GM12875 (cell line): ENCODE data around the gene USP7.

ENCODE experiments used
- H3K4me3 ChIP-seq: one replicate; pipeline ENCODE4 v1.5.1; 2011; ENCODE audit warnings: low read depth, low read length, control low read depth
- TF ChIP-seq, protein P1 (sequence below): IDR thresholded peaks from 2 replicates; pipeline ENCODE4 v1.5.1; 2011; ENCODE audit warnings: low read depth, mild to moderate bottlenecking, control low read depth, inconsistent platforms, low read length, moderate library complexity, borderline replicate concordance; ENCODE audit not compliant: insufficient read depth

Gene USP7

GRCh38 chr16:8934601-8935000 is 29.1 kb downstream of the USP7 start:
- TF ChIP-seq, protein P1, sequence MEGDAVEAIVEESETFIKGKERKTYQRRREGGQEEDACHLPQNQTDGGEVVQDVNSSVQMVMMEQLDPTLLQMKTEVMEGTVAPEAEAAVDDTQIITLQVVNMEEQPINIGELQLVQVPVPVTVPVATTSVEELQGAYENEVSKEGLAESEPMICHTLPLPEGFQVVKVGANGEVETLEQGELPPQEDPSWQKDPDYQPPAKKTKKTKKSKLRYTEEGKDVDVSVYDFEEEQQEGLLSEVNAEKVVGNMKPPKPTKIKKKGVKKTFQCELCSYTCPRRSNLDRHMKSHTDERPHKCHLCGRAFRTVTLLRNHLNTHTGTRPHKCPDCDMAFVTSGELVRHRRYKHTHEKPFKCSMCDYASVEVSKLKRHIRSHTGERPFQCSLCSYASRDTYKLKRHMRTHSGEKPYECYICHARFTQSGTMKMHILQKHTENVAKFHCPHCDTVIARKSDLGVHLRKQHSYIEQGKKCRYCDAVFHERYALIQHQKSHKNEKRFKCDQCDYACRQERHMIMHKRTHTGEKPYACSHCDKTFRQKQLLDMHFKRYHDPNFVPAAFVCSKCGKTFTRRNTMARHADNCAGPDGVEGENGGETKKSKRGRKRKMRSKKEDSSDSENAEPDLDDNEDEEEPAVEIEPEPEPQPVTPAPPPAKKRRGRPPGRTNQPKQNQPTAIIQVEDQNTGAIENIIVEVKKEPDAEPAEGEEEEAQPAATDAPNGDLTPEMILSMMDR = no peak
- no peak overlapping the region for H3K4me3 ChIP-seq

- H3K4me3 ChIP-seq = no peak overlapping the region
- TF ChIP-seq, protein P1 = no peak
These were observed 31.8 kb downstream of the USP7 start for GRCh38 chr16:8931859-8932258.

GRCh38 chr16:8929086-8929748 is 34.5 kb downstream of the USP7 start:
- H3K4me3 ChIP-seq = no peak overlapping the region
- TF ChIP-seq, protein P1 = no peak

- TF ChIP-seq, protein P1 = no peak
- no peak overlapping the region for H3K4me3 ChIP-seq
These were observed 35.2 kb downstream of the USP7 start for GRCh38 chr16:8928467-8928957.

DNA sequence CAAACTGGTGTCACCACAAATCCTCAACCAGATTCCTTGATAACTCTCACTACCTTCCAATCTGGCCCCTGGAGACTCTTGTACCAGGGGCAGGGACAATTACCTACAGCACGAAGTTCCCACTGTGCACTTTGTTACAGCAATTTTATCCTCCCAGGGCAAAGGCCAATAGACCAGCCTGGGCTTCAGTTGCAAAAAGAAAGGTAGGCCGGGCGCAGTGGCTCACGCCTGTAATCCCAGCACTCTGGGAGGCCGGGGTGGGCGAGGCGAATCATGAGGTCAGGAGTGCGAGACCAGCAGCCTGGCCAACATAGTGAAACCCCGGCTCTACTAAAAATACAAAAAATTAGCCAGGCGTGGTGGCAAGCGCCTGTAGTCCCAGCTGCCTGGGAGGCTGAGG is 36.9 kb downstream of the USP7 start:
- TF ChIP-seq, protein P1 = no peak
- no peak overlapping the region for H3K4me3 ChIP-seq

DNA sequence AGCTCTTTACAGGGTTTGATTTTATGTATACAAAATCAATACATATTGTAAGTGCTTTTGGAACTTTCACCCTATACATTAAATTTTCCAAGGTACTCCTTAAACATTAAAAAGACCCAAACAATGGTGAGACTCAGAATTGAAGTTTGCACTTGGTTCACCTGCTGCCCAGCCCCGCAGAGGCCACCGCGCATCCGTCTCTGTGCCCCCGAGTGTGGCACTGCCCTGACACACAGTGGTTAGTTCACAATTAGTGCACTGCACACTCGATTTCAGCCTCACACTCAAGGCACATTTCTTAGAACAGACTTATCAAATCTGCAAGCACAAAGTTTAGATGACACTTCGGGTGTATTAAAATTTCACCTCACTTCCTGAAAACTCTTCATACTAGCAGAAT is 38.3 kb downstream of the USP7 start:
- H3K4me3 ChIP-seq = no peak overlapping the region
- TF ChIP-seq, protein P1 = no peak

DNA sequence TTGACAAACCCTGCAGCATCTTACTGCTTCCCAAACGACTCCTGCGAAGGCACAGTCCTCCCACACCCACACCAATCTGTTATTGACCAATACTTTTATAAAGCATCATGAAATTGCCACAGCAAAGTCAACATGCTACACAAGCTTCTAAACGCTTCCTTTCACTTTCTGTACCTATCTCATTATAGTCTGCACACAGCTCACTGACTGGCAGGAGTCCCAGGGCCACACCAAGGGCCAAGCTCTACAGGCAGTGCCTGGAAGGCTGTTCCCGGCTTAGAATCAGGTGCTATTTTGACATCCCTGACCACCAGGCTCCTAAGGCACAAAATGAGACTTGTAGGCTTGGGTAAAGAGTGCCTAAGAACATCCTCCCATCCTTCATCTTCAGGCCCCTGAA is 39.5 kb downstream of the USP7 start:
- H3K4me3 ChIP-seq = no peak overlapping the region
- TF ChIP-seq, protein P1 = no peak
